Stimulated activated CD8-positive, alpha-beta memory T cell treated with anti-CD3 and anti-CD28 coated beads, Interleukin-12 subunit alpha, Interleukin-12 subunit beta, amount 100 ng/mL, for 24 hours (primary cell): ENCODE results near the gene NACA2.
"Not testable (repeated sequence)": the region's sequence is repeated elsewhere in the genome, so short reads cannot be mapped to it uniquely, and the experiment has no call there.

Experiments used
- DNase-seq: peaks from one replicate; pipeline ENCODE4 v3.0.0-alpha.2; 2020; ENCODE audit errors: extremely low read depth

Gene NACA2

DNA sequence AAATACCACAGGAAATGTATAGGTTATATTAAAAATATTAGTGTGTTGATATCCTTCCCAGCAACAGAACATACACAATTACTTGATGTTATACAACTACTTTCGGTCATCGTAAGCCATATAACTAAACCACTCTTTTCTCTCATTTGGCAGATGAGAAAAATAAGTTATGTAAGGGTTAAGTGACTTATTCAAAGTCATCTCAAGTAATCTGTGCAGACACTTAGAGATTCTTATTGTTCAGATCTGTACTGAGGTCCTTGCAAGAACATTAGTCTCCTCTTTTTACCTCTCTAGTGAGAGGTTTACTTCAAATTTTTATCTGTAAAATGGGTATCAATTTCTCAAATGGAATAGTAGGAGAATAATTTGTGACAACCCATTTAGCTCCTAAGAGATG, 15.0 kb downstream of the NACA2 start:
- no peak for DNase-seq

GRCh38 chr17:61575352-61575975, 15.6 kb downstream of the NACA2 start:
- DNase-seq = no peak

DNA sequence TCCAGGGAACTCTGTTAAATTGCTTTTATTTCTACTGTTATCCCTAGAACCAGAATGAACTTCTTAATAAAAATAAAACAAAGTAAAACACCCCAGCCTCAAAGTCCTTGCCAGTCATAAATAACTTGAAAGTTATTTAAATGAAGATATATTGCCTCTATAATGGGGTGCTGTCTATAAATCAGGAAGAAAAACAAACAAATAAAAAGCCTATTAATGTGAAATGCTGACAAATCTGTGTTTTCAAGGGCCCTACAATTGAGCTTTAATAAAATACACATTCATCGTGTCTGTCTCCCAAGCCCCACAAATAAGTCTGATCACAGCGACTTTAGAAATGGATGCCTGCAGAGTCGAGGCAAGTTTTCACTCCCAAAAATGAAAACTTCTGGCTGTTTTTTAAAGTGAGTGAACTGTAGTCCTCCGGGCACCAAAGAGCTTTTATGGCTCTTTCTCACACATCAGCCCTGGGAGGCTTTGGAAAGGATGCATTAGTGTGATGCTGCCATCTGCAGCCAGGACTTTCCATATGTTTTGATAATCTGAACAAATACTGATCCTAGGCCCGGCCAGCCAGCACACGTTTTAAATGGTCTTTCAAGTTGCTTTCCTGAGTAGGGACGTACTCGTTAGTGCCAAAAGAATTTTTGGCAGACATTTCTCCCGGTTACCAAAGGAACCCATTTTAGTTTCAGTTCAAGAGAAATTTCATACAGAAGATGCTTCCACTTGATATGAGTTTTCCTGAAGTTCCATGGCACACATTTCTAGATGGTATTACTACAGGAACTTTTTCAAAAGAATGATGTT, 16.3 kb downstream of the NACA2 start:
- no peak for DNase-seq

DNA sequence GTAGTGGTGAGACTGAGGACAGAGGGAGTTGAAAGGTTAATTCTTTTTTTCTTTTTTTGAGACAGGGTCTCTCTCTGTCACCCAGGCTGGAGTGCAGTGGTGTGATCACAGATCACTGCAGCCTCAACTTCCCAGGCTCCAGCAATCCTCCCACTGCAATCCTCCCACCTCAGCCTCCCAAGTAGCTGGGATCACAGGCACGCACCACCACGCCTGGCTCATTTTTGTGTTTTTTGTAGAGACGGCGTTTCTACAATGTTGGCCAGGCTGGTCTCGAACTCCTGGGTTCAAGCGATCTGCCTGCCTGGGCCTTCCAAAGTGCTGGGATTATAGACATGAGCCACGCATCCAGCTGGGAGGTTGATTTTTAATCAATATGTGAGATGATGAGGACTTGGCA, 18.5 kb downstream of the NACA2 start:
- DNase-seq = not testable (repeated sequence)

- DNase-seq = no peak
Observed at GRCh38 chr17:61571624-61572023, 19.4 kb downstream of the NACA2 start.

GRCh38 chr17:61570118-61570517, 20.9 kb downstream of the NACA2 start:
- DNase-seq = no peak

DNA sequence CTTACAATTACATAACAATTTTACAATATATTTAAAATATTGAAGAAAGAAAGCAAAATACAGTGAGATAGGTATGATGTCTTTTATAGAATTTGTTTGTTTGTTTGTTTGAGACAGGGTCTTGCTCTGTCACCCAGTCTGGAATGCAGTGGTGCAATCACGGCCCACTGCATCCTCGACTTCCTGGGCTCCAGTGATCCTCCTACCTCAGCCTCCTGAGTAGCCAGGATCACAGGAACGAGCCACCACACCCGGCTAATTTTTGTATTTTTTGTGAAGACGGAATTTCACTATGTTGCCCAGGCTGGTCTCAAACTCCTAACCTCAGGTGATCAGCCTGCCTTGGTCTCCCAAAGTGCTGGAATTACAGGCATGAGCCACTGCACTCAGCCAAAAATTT, 21.5 kb downstream of the NACA2 start:
- not testable (repeated sequence) for DNase-seq

- no peak for DNase-seq
Observed at GRCh38 chr17:61568219-61569072, 22.6 kb downstream of the NACA2 start.

DNA sequence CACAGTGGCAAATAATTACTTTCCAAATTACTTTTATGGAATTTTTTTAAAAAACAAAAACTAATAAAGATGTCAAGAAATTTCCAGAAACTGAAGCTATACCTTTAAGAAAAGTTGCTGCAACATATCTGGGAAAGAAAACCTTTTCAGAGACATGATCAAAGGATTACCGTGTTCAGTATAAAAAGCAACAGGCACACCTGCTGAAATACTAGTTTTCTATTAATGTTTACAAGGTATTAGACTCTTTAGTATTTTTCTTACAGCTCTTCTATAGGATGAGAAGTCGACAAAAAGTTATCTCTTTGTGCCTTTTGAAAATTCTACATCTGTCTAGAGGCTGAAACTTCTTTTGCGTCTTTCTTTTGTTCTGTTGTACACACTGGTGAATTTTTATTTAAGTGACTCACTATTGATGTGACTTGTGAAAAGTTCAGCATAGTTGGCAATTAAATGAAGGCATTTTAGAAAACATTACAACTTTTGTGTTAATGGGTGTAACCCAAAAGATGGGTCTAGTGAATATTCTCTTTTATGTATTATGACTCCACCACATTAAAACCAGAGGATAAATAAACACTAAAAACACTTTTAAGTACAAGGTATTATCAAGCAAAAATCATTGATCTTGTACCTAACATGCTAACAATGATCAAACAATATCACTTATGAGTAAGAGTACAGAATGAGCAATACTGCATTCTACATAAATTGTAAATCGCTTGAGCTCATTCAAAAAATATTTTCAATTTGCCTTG, 23.8 kb downstream of the NACA2 start:
- no peak for DNase-seq

DNA sequence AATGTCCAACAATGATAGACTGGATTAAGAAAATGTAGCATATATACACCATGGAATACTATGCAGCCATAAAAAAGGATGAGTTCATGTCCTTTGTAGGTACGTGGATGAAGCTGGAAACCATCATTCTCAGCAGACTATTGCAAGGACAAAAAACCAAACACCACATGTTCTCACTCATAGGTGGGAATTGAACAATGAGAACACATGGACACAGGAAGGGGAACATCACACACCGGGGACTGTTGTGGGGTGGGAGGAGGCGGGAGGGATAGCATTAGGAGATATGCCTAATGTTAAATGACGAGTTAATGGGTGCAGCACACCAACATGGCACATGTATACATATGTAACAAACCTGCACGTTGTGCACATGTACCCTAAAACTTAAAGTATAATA, 24.6 kb downstream of the NACA2 start:
- DNase-seq = not testable (repeated sequence)

- DNase-seq = not testable (repeated sequence)
Observed at GRCh38 chr17:61565850-61566249, 25.2 kb downstream of the NACA2 start.

DNA sequence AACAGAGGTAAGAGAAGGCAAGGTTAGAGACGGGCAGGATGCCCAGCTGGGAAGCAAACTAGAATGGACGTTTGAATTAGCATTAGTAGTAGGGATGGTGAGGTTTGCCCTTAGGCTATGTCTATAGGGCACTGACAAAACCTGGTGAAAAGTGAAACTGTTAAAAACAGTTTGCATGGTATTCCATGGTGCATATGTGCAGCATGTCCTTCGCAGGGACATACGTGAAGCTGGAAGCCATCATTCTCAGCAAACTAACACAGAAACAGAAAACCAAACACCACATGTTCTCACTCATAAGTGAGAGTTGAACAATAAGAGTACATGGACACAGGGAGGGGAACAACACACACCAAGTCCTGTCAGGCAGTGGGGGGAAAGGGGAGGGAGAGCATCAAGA, 25.8 kb downstream of the NACA2 start:
- no peak for DNase-seq

DNA sequence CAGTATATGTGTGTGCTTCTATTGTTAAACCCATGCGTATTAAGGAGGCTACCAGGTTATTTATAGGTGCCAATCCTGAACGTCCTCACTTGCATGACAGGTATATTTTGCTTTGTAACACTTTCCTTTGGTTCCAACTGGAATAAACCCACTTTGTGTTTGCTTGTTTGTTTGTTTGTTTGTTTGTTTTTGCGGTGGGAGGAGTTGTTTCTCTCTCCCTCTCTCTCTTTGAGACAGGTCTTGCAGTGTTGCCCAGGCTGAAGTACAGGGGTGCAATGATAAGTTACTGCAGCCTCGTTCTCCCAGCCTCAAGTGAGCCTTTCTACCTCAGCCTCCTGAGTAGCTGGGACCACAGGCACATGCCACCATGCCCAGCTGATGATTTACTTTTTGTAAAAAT, 28.7 kb downstream of the NACA2 start:
- DNase-seq = no peak

GRCh38 chr17:61561354-61561753, 29.7 kb downstream of the NACA2 start:
- no peak for DNase-seq

- DNase-seq = no peak
Observed at GRCh38 chr17:61560071-61560470, 30.9 kb downstream of the NACA2 start.

- no peak for DNase-seq
Observed at GRCh38 chr17:61556224-61557188, 34.5 kb downstream of the NACA2 start.

DNA sequence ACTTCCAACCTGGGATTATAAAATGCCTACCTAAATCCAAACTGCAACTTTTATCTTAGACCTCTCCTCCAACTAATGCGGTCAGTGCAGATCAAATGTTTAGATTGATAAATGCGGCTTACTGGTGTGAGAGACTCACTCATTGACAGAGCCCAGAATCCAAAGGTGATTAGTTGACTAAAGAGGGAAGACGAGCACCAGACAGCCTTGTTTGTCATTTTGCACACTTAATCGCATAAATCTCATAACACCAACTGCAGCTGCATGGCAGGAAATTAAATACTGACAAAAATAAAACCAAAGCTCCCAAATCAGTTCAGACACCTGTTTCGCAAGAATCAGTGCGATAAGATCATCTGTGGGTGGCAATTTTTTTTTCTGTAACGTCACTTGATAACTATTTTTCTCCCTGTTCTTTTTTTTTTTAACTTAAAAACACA, 35.9 kb downstream of the NACA2 start:
- no peak for DNase-seq

- DNase-seq = no peak
Observed at GRCh38 chr17:61554209-61554608, 36.8 kb downstream of the NACA2 start.

DNA sequence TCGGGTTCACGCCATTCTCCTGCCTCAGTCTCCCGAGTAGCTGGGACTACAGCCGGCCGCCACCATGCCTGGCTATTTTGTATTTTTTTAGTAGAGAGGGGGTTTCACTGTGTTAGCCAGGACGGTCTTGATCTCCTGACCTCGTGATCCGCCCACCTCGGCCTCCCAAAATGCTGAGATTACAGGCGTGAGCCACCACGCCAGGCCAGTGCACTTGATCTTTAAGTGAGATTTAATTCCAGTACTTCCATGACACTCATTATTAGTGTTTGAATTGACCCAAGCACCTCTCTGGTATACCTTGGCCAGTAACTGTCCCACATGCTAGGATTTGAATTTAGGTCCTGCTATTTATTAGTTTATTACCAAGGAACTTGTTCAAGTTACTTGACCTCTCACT, 38.5 kb downstream of the NACA2 start:
- not testable (repeated sequence) for DNase-seq

- DNase-seq = no peak
Observed at GRCh38 chr17:61551255-61551742, 39.7 kb downstream of the NACA2 start.
